ENCODE results near the gene AKNAD1. TPM values are rescaled to one million over a fixed set of nuclear protein-coding genes. Genes with fewer than 3 reads are reported as not detected.

The AKNAD1 gene
- total and polyA plus RNA-seq, 10 of the 15 experiments (the other 5 are each of a cell fraction or from before 2014, with no cell fraction given) = 0.05 to 0.13 (median 0.10) TPM; not detected in 7

- TF ChIP-seq ZNF274 (IDR thresholded peaks at IDR 0.05; ENCODE audit: insufficient read depth, insufficient read length) (no peak), NFIC (IDR thresholded peaks at IDR 0.05; ENCODE audit: low read depth, low read length) (no peak), PML (IDR thresholded peaks at IDR 0.05; ENCODE audit: low read length) (no peak), DPF2 (IDR thresholded peaks at IDR 0.05) (no peak), RELB (IDR thresholded peaks at IDR 0.05; ENCODE audit: low read depth) (peak; percentile 52; the same call in 1 of the 2 replicates), TCF3 (IDR thresholded peaks at IDR 0.05; ENCODE audit: borderline replicate concordance, insufficient read depth, low read depth, low read length) (no peak), KLF5 (IDR thresholded peaks at IDR 0.05; ENCODE audit: partially characterized antibody) (no peak), BCL3 (IDR thresholded peaks at IDR 0.05; ENCODE audit: borderline replicate concordance, insufficient read depth, low read depth, low read length, poor library complexity, severe bottlenecking) (no peak), MTA2 (IDR thresholded peaks at IDR 0.05; ENCODE audit: low read depth) (peak; percentile 35; the same call in 1 of the 2 replicates), SUZ12 (IDR thresholded peaks at IDR 0.05; ENCODE audit: unreplicated experiment) (no peak), IRF3 (IDR thresholded peaks at IDR 0.05) (no peak), ZNF592 (IDR thresholded peaks at IDR 0.05) (peak; percentile 83; the same call in 1 of the 2 replicates)
Observed at GRCh38 chr1:108862698-108863477, 6.0 kb upstream of the AKNAD1 start (continued).

Data from GM12878 (cell line).